B cell (primary cell): Measurements from ENCODE around the gene TCF15. TPM values are rescaled to one million over a fixed set of nuclear protein-coding genes. Genes with fewer than 3 reads are reported as not detected.

ENCODE experiments used
- ATAC-seq: fragments of 200-7000 bp; cut with Tn5 transposase; one replicate; pipeline ENCODE4 v1.10.0; 2021; ENCODE audit warnings: low read depth, mild to moderate bottlenecking, moderate number of reproducible peaks, moderate library complexity
- CTCF ChIA-PET: fragments of 350-600 bp; sonication (Branson Sonifier 250); formaldehyde crosslinking; loops from one replicate; lab custom pipeline; 2021; ENCODE audit warnings: antibody characterized with exemption, inconsistent platforms; lab: Charles Lee
- POLR2A ChIA-PET: fragments of 350-600 bp; sonication (Branson Sonifier 250); formaldehyde crosslinking; loops from one replicate; lab custom pipeline; 2021; ENCODE audit warnings: antibody characterized with exemption; lab: Charles Lee
- DNase-seq: peaks from one replicate; pipeline ENCODE4 v3.0.0; 2013
- H2AFZ ChIP-seq: 2 replicates; pipeline ENCODE4 v1.6.1; 2012; ENCODE audit warnings: mild to moderate bottlenecking, low read depth, low read length; ENCODE audit not compliant: insufficient read depth, poor library complexity, severe bottlenecking
- H3K27ac ChIP-seq, 2 donors: 1 replicate in 1 of 2; 2 replicates in 1 of 2; pipeline ENCODE4 v1.5.1; 2012 to 2013; ENCODE audit warnings: low read length in 2 of 2, mild to moderate bottlenecking in 2 of 2, moderate library complexity in 1 of 2
- H3K27me3 ChIP-seq, 4 experiments: fragments of 200-600 bp in 1 of 4; sonication (generic) in 1 of 4; replicated peaks in 1 of 4; 1 replicate in 2 of 4; 2 replicates in 2 of 4; pipeline versions ENCODE4 v1.6.1 to v1.7.0; 2013 to 2016; ENCODE audit warnings: low read length in 3 of 4, mild to moderate bottlenecking in 2 of 4, mixed read lengths in 1 of 4, moderate library complexity in 1 of 4; ENCODE audit not compliant: insufficient read depth in 4 of 4, control insufficient read depth in 3 of 4; ENCODE audit errors: control extremely low read depth in 1 of 4
- H3K36me3 ChIP-seq, 2 experiments: replicated peaks in 1 of 2; 1 replicate in 1 of 2; 2 replicates in 1 of 2; pipeline versions ENCODE4 v1.6.1 to v1.7.1; 2013; ENCODE audit warnings: low read length in 1 of 2; ENCODE audit not compliant: insufficient read depth in 2 of 2, control insufficient read depth in 1 of 2; ENCODE audit errors: control extremely low read depth in 1 of 2, extremely low read depth in 1 of 2
- H3K4me1 ChIP-seq, 2 donors: fragments of 200-600 bp in 1 of 2; sonication (generic) in 1 of 2; 1 replicate in 1 of 2; 2 replicates in 1 of 2; pipeline versions ENCODE4 v1.5.1 to v1.6.1; 2013 to 2017; ENCODE audit warnings: low read length in 2 of 2; ENCODE audit not compliant: control insufficient read depth in 2 of 2, insufficient read depth in 2 of 2
- H3K4me2 ChIP-seq: replicated peaks from 2 replicates; pipeline ENCODE3; 2012; ENCODE audit warnings: mild to moderate bottlenecking, low read depth, low read length; ENCODE audit not compliant: poor library complexity, severe bottlenecking
- H3K4me3 ChIP-seq, 5 experiments: fragments of 200-600 bp in 1 of 5; sonication (generic) in 1 of 5; 1 replicate in 3 of 5; 2 replicates in 2 of 5; pipeline versions ENCODE4 v1.5.1 to v1.7.0; 2011 to 2016; ENCODE audit warnings: low read length in 4 of 5, mild to moderate bottlenecking in 4 of 5, low read depth in 2 of 5, control low read depth in 1 of 5, moderate library complexity in 1 of 5; ENCODE audit not compliant: insufficient read depth in 1 of 5; ENCODE audit errors: control extremely low read depth in 1 of 5, extremely low read depth in 1 of 5
- H3K79me2 ChIP-seq: fragments of 200-600 bp; sonication (generic); one replicate; pipeline ENCODE4 v1.6.0; 2016; ENCODE audit warnings: low read length; ENCODE audit not compliant: control insufficient read depth, insufficient read depth
- H3K9ac ChIP-seq: fragments of 200-600 bp; sonication (generic); 2 replicates; pipeline ENCODE4 v1.6.1; 2017; ENCODE audit warnings: mild to moderate bottlenecking, low read length, moderate library complexity
- H3K9me3 ChIP-seq, 3 donors: one replicate each; pipeline versions ENCODE4 v1.6.1 to v1.7.1; 2013; ENCODE audit warnings: low read length in 2 of 3; ENCODE audit not compliant: control insufficient read depth in 2 of 3, insufficient read depth in 1 of 3; ENCODE audit errors: control extremely low read depth in 1 of 3
- H4K20me1 ChIP-seq: 2 replicates; pipeline ENCODE4 v1.6.0; 2012; ENCODE audit warnings: mild to moderate bottlenecking, low read length; ENCODE audit not compliant: insufficient read depth, control insufficient read depth, poor library complexity, severe bottlenecking
- H3K27ac Mint-ChIP-seq: one replicate; pipeline ENCODE4 v1.8.0; 2021; ENCODE audit warnings: mixed read lengths
- H3K27me3 Mint-ChIP-seq: one replicate; pipeline ENCODE4 v1.8.0; 2021; ENCODE audit warnings: mixed read lengths
- H3K4me1 Mint-ChIP-seq: one replicate; pipeline ENCODE4 v1.8.0; 2021; ENCODE audit warnings: mixed read lengths
- H3K4me3 Mint-ChIP-seq: one replicate; pipeline ENCODE4 v1.8.0; 2021; ENCODE audit warnings: mixed read lengths
- H3K9me3 Mint-ChIP-seq: one replicate; pipeline ENCODE4 v1.8.0; 2022; ENCODE audit warnings: mixed read lengths; ENCODE audit not compliant: insufficient read depth
- CTCF ChIP-seq: fragments of 200-600 bp; IDR thresholded peaks from one replicate; pipeline ENCODE4 v1.8.0; 2022; ENCODE audit warnings: antibody characterized with exemption, mild to moderate bottlenecking
- EZH2 ChIP-seq: IDR thresholded peaks from 2 replicates; pipeline ENCODE4 v1.6.1; 2012; ENCODE audit warnings: borderline replicate concordance, low read depth, mild to moderate bottlenecking, moderate library complexity, low read length; ENCODE audit not compliant: insufficient read depth, poor library complexity, severe bottlenecking
- WGBS: methylation state at CpG from one replicate; pipeline ENCODE4 v1.1.5; 2013; ENCODE audit warnings: missing lambda C conversion rate; ENCODE audit not compliant: insufficient coverage; 5-methylcytosine and 5-hydroxymethylcytosine counted together
- intact Hi-C: fragments of 100-400 bp; cut with micrococcal nuclease; formaldehyde crosslinking; loops from one replicate; pipeline ENCODE4 v1.10.0; 2022
- polyA plus RNA-seq: library from polyadenylated mRNA; depleted of rRNA; stranded (reverse); fragments of >200 nt; gene quantifications from 2 replicates; pipeline ENCODE4 v1.2.3, GENCODE V29; 2012
- total RNA-seq, 2 donors: library from RNA; stranded (reverse); fragments of 120-200 nt in 1 of 2; gene quantifications; 1 replicate in 1 of 2; 2 replicates in 1 of 2; pipeline versions ENCODE4 v1.2.3 to v1.2.4, GENCODE V29; 2013 to 2022

Gene TCF15
- total and polyA plus RNA-seq, 2 donors (not counting 1 experiment from before 2014, with no cell fraction given), result not detected

- Histone ChIP-seq H3K9me3 (peaks cover 0 to 4% (median 0%) of the 10 kb centered on the region in 3 donors), H3K4me2 (no peak overlapping the region), H3K27me3 (peaks cover 0 to 2% (median 0%) of the 10 kb centered on the region in 4 experiments), H4K20me1 (no peaks in the 10 kb centered on the region), H2AFZ (no peak overlapping the region), H3K36me3 (no peaks in the 10 kb centered on the region), H3K4me1 (no peaks in the 10 kb centered on the region), H3K9ac (no peak overlapping the region), H3K27ac (no peak overlapping the region), H3K4me3 (no peak overlapping the region), H3K79me2 (no peaks in the 10 kb centered on the region)
- ChIA-PET POLR2A (no interaction called here), CTCF (no interaction called here)
- no peak overlapping the region for H3K27ac Mint-ChIP-seq
- intact Hi-C loops, result no loop called here
- H3K4me1 Mint-ChIP-seq, result no peaks in the 10 kb centered on the region
- DNase-seq (no peak), ATAC-seq (no peak)
- H3K9me3 Mint-ChIP-seq, result no peaks in the 10 kb centered on the region
- WGBS, result 97% methylated on average over 2 of the region's 2 CpGs
- H3K4me3 Mint-ChIP-seq, result no peak overlapping the region
- TF ChIP-seq CTCF (no peak), EZH2 (no peak)
- H3K27me3 Mint-ChIP-seq, result peaks cover 14% of the 10 kb centered on the region
Measured at GRCh38 chr20:600141-600540, 10.0 kb downstream of the TCF15 start.

- Histone ChIP-seq H3K79me2 (no peaks in the 10 kb centered on the region), H3K9me3 (peaks cover 0 to 7% (median 0%) of the 10 kb centered on the region in 3 donors), H3K27me3 (peaks cover 0 to 4% (median 0%) of the 10 kb centered on the region in 4 experiments), H3K4me2 (no peak overlapping the region), H2AFZ (no peak overlapping the region), H3K4me1 (no peaks in the 10 kb centered on the region), H3K27ac (no peak overlapping the region), H3K9ac (no peak overlapping the region), H4K20me1 (no peaks in the 10 kb centered on the region), H3K36me3 (no peaks in the 10 kb centered on the region), H3K4me3 (no peak overlapping the region)
- ChIA-PET CTCF (no interaction called here), POLR2A (no interaction called here)
- Mint-ChIP-seq H3K27ac (no peak overlapping the region), H3K9me3 (no peaks in the 10 kb centered on the region), H3K27me3 (peaks cover 14% of the 10 kb centered on the region), H3K4me3 (no peak overlapping the region), H3K4me1 (no peaks in the 10 kb centered on the region)
- WGBS, result 83% methylated on average over 13 of the region's 13 CpGs
- ATAC-seq (no peak), DNase-seq (no peak)
- TF ChIP-seq CTCF, result no peak
- TF ChIP-seq EZH2, result no peak
- intact Hi-C loops, result no loop called here
Measured at GRCh38 chr20:598133-598850, 11.8 kb downstream of the TCF15 start.
